Measurements from ENCODE around the gene SOHLH1. TPM values are rescaled to one million over a fixed set of nuclear protein-coding genes. Genes with fewer than 3 reads are reported as not detected.

The SOHLH1 gene
- total RNA-seq, 1 donor: not detected

GRCh38 chr9:135698767-135699166 is 514 bp downstream of the SOHLH1 start:
- TF ChIP-seq CTCF (IDR thresholded peaks at IDR 0.05; ENCODE audit: extremely low read depth, low read depth, low read length): no peak
- Histone ChIP-seq H2AFZ (ENCODE audit: low read length) (no peak overlapping the region), H3K79me2 (ENCODE audit: insufficient read depth, low read length) (no peaks in the 10 kb centered on the region), H3K4me2 (ENCODE audit: insufficient read depth, low read length) (no peak overlapping the region), H3K4me1 (ENCODE audit: insufficient read depth, low read length) (no peaks in the 10 kb centered on the region), H3K36me3 (ENCODE audit: insufficient read depth, low read length) (no peaks in the 10 kb centered on the region), H3K27ac (ENCODE audit: low read depth, low read length) (no peak overlapping the region), H3K9me3 (ENCODE audit: low read depth, low read length) (no peaks in the 10 kb centered on the region), H3K27me3 (ENCODE audit: insufficient read depth, low read length) (no peaks in the 10 kb centered on the region), H4K20me1 (ENCODE audit: insufficient read depth, low read length) (no peaks in the 10 kb centered on the region), H3K4me3 (ENCODE audit: insufficient read depth, low read length) (no peak overlapping the region)
- no peak for DNase-seq (ENCODE audit: insufficient read length, low spot score, missing footprints)

GRCh38 chr9:135698236-135698635 is 1.0 kb downstream of the SOHLH1 start:
- Histone ChIP-seq H3K4me1 (ENCODE audit: insufficient read depth, low read length) (no peaks in the 10 kb centered on the region), H3K4me2 (ENCODE audit: insufficient read depth, low read length) (no peak overlapping the region), H3K27ac (ENCODE audit: low read depth, low read length) (no peak overlapping the region), H3K9me3 (ENCODE audit: low read depth, low read length) (no peaks in the 10 kb centered on the region), H3K36me3 (ENCODE audit: insufficient read depth, low read length) (no peaks in the 10 kb centered on the region), H4K20me1 (ENCODE audit: insufficient read depth, low read length) (no peaks in the 10 kb centered on the region), H3K79me2 (ENCODE audit: insufficient read depth, low read length) (no peaks in the 10 kb centered on the region), H3K27me3 (ENCODE audit: insufficient read depth, low read length) (no peaks in the 10 kb centered on the region), H3K4me3 (ENCODE audit: insufficient read depth, low read length) (no peak overlapping the region), H2AFZ (ENCODE audit: low read length) (no peak overlapping the region)
- no peak for TF ChIP-seq CTCF (IDR thresholded peaks at IDR 0.05; ENCODE audit: extremely low read depth, low read depth, low read length)
- DNase-seq (ENCODE audit: insufficient read length, low spot score, missing footprints): no peak

- Histone ChIP-seq H4K20me1 (ENCODE audit: insufficient read depth, low read length) (no peaks in the 10 kb centered on the region), H3K4me2 (ENCODE audit: insufficient read depth, low read length) (no peak overlapping the region), H3K79me2 (ENCODE audit: insufficient read depth, low read length) (no peaks in the 10 kb centered on the region), H3K4me1 (ENCODE audit: insufficient read depth, low read length) (no peaks in the 10 kb centered on the region), H3K27ac (ENCODE audit: low read depth, low read length) (no peak overlapping the region), H3K4me3 (ENCODE audit: insufficient read depth, low read length) (no peak overlapping the region), H3K27me3 (ENCODE audit: insufficient read depth, low read length) (no peaks in the 10 kb centered on the region), H3K36me3 (ENCODE audit: insufficient read depth, low read length) (no peaks in the 10 kb centered on the region), H2AFZ (ENCODE audit: low read length) (no peak overlapping the region), H3K9me3 (ENCODE audit: low read depth, low read length) (no peaks in the 10 kb centered on the region)
- no peak for DNase-seq (ENCODE audit: insufficient read length, low spot score, missing footprints)
- no peak for TF ChIP-seq CTCF (IDR thresholded peaks at IDR 0.05; ENCODE audit: extremely low read depth, low read depth, low read length)
Observed at GRCh38 chr9:135697226-135697625, 2.1 kb downstream of the SOHLH1 start.

- Histone ChIP-seq H3K4me2 (ENCODE audit: insufficient read depth, low read length) (no peak overlapping the region), H4K20me1 (ENCODE audit: insufficient read depth, low read length) (no peaks in the 10 kb centered on the region), H3K4me1 (ENCODE audit: insufficient read depth, low read length) (no peaks in the 10 kb centered on the region), H3K27ac (ENCODE audit: low read depth, low read length) (no peak overlapping the region), H3K27me3 (ENCODE audit: insufficient read depth, low read length) (no peaks in the 10 kb centered on the region), H3K9me3 (ENCODE audit: low read depth, low read length) (no peaks in the 10 kb centered on the region), H3K4me3 (ENCODE audit: insufficient read depth, low read length) (no peak overlapping the region), H2AFZ (ENCODE audit: low read length) (no peak overlapping the region), H3K36me3 (ENCODE audit: insufficient read depth, low read length) (no peaks in the 10 kb centered on the region), H3K79me2 (ENCODE audit: insufficient read depth, low read length) (no peaks in the 10 kb centered on the region)
- TF ChIP-seq CTCF (IDR thresholded peaks at IDR 0.05; ENCODE audit: extremely low read depth, low read depth, low read length): no peak
- DNase-seq (ENCODE audit: insufficient read length, low spot score, missing footprints): no peak
Observed at GRCh38 chr9:135696446-135696845, 2.8 kb downstream of the SOHLH1 start.
